GM21619 (cell line): Measurements from ENCODE around the gene EFCAB8.
"Not testable (repeated sequence)": the region's sequence is repeated elsewhere in the genome, so short reads cannot be mapped to it uniquely, and the experiment has no call there.

Experiments
- ATAC-seq: cut with Tn5 transposase; IDR thresholded peaks from one replicate; pipeline ENCODE4 v1.9.1; 2021; ENCODE audit not compliant: unreplicated experiment

EFCAB8 gene

DNA sequence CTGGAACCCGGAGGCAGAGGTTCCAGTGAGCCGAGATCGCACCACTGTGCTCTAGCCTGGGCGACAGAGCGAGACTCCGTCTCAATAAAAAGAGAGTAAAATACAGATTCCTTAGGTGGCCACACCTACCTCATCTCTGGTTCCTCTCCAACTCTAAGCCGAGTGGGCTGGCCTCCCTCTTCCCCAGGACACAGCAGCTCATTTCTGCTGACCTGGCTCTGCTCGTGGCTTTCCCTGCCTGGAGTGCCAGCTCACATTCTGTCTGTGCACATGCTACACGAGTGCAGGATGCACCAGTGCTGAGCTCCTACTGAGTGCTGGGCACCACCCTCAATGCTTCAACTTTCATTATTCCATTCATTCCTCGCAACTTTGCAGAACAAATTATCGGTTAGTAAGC is 28.8 kb downstream of the EFCAB8 start:
- no peak for ATAC-seq

DNA sequence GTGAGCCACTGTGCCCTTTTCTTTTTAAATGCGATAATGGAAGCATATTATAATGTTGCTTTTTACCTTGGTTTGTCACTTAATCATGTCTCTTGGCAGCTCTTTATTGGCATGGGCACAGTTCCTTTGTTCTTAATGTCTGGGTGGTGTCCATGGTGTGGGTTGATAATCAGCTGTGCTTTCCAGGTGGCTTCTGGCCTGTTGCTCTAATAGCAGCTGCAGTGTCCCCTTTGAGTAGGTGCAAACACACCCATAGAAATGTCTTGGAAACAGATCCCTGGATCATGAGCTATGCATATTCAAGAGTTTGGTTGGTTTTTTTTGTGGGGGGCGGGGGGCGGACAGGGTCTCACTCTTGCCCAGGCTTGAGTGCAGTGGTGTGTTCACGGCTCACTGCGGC is 29.9 kb downstream of the EFCAB8 start:
- ATAC-seq, result no peak

DNA sequence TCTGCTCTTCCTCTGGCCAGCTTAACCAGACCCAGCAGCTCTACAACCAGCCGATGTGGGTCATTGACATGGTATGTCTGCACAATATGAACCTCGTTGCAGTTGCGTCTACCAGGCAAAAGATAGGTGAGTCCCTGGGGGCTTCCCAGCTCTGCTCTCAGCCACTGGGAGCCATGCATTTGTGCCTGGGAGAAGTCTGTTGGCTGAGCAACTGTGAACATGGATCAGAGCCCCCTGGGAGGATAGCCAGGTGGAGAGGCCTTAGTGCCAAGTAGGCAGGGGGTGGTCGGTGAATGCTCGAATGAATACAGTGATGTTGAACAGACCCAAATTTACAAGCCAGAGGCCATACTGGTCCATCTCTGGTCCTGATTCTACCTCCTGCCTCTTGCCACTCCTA is 30.6 kb downstream of the EFCAB8 start:
- ATAC-seq, result no peak

DNA sequence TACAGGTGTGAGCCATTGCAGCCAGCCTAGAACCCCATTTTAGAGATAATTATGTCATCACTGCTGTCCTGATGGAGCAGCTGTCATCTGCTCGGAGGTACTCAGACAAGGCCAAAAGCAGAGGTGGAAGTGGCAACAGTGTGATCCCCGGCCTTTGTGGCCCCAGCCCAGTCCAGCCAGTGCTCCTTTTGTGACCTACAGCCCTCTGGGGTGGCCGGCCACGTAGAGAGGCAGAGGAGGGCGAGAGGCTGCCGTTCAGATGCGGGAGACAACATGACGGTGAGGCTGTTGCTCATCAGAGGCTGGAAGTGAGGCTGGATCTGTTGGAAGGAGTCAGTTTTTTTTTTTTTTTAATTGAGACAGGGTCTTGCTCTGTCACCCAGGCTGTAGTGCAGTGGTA is 32.8 kb downstream of the EFCAB8 start:
- ATAC-seq, result no peak

DNA sequence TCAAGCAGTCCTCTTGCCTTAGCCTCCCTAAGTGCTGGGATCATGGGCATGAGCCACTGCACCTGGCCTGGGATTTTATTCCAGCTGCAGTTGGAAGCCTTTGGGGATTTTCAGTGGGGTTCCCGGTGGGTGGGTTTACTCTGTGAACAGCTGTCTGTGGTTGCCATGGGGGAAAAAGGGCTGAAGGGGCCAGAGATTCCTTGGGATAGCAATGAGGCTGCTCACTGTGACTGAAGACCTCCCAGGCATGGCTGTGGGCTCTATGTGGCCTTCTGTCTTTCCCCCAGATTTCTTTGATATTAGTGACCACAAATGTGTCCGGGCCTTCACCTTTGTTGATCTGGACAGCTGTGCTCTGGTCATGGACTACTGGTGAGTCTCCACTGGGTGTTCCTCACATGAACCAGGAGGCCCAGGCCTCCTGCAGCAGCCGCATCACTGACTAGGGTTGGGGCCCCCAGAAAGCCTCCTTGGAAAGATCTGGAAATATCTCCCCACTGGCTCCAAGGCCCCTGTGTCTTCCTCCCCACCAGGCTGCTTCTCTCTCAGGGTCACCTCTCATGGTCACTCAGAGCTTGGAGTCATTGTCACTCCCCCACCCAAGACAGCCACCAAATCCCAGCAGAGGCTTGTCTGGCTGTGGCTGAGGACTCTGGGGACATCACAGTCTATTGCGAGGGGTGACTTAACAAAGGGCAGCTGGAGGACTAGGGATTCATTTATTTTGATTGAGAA is 33.4 kb downstream of the EFCAB8 start:
- ATAC-seq, result no peak

DNA sequence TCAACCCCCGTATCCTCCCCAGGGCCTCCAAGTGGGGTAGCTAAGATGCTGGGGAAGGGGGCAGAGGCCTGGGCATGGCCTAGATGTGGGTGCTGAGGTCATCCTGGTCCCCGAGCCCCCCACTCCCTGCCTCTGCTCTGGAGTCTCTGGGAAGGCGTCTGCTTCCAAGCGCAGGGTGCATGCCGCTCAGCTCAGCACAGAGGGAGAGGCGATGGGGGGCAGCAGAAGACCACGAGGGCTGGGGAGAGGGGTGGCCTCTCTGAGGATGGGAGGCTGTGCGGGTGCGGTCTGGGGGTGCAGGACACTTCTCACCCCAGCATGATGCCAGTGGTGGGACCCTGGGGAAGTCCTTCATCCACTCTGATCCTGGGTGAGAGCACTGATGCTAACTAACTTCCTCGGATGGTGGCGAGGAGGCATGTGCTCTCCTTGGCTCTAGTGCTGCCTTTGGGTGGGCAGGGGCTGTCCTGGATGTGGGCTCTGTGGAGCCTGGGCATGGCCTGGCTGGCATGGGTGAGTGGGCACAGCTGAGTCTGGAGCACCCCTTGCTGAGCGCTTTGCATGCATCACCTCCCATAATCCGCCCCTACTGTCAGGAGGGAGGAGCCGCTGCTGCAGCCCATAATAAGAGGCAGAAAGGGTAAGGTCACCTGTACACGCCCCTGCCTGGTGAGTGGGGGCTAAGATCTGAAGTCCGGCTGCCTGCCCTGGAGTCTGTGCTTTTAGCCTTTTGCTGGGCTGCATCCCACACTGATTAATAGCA is 34.7 kb downstream of the EFCAB8 start:
- no peak for ATAC-seq

DNA sequence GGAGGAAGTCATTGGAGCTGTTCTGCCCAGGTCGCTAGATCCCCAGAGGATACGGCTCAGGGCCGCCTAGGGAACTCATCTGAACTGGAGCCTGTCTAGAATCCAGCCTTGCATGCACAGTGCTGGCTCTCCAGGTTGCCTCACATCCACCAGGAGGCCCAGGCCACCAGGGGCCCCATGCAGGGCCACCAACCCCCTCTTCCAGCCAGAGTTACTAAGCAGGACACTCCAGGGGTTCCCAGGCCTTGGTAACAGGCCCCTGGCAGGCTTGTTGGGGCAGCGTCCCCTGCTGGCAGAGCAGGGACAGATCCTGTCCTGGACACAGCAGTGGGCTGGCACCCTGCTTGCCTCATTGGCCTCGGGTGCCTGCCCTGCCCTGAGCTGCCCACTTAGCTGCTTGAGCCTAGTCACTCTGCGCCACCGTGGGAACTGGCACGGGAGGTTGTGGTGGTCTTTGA is 35.3 kb downstream of the EFCAB8 start:
- no peak for ATAC-seq

DNA sequence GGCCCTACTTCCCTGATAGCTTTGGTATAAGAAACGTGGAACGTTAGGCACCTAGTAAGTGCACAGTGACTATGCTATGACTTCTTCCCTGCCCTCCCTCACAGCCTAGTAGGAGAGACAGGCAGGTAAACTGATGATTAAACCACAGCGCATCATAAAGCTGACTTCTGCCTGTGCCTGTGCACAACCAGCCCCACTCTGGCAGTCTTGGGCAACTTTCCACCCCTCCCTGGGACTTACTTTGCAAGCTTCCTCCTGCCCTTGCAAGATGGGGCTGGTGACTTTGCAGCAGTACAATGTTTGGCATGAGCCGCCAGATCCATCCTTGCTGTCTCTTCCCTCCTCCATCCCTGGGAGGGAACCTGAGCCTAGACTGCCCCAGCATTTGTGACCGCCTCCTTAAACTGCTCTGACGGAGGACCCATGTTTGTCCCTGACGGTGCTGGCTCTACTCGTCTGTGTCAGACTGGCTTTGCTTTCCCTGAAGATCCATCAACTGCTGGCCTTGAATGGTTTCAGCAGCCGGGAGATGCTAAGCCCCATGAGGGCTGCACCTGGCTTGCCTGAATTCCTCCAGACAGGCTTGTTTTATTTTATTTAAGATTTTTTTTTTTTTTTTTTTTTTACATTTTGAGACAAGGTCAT is 36.1 kb downstream of the EFCAB8 start:
- no peak for ATAC-seq

DNA sequence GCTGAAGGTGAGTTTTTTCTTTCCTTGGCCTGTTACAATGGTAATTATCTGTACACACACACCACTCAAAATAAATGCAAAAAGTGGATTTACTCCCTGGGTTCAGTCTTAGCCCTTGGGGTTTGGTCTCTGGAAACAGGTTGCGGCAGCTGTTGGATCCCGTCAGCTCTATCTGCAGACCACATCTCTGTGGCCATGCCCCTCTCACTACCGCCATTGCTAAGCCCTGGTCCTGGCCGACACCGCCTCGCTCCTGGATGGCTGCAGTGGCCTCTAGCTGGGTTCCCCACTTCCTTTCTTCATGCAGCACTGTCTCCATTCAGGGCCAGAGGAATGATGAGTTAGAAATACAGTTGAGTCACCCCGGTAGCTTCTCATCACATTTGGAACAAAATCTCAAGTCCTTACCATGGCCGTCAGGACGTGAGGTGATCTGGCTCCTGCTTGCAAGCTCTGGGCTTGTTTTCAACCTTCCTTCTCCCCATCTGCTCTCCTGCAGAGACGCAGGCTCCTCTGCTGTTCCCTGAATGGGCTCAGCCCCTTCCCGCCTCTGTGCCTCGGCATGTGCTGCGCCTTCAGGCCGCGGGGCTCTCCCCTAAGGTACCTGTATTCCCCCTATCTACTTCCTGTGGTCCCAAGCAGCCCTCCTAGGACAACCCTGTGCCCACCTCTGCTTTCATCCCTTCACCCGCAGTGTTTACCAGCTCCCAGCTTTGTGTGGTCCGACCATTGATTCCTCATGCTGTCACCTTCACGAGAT is 38.0 kb downstream of the EFCAB8 start:
- no peak for ATAC-seq

DNA sequence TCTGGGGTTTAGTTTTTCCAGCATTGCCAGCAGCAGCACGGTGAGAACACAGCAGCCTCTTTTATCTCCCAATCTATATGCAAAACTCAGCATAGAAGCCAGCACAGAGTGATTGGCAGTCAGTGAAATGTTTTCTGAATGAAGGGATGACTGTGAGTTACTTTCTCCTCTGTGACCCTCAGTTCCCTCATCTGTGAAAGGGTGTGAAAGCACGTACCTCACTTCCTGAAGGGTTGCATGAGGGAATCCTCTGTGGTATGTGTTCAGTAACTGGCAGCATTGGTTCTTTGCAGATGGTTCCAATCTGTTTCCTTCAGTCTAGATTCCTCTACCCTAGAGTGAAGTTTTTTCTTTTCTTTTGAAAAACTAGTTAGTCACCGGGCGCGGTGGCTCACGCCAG is 40.0 kb downstream of the EFCAB8 start:
- no peak for ATAC-seq

DNA sequence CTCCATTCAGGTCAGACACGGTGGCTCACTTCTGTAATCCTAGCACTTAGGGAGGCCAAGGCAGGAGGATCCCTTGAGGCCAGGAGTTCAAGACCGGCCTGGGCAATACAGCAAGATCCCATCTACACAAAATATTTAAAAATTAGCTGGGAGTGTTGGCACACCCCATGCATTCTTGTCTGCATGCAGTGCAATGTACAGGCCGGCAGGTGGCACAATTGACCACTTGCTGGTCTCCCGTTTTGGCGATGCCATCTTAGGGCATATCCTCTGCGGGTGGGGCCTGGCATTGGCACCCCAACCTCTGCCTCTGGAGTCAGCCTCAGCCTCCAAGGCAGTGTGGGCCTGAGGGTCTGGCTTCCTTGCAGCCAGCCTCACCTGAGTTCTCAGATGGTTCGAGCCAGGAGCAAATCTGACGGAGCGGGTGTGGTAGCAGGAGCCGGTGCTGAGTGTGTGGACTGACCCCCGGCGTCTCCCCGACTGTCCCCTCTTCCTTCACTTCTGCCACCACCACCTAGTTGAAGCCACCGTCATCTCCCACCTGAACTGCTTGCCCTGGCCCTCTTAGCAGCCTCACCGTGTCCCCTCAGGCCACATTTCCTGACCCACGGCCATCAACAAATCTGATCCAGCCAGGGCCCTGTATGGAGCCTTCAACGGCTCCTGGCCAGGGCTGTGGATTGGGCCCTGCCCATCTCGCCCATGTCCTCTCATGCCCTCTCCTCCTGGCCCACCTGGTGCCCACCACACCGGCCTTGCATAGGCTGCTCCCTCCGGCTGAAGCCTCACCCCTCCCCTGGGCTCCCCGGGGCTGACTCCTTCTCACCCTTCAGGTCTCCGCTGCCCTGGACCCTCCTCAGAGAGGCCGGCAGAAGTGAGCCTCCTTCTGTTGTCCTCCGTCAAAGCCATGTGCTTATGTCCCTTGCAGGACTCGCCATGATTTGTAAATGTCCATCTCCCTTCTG is 44.0 kb downstream of the EFCAB8 start:
- ATAC-seq, result no peak

DNA sequence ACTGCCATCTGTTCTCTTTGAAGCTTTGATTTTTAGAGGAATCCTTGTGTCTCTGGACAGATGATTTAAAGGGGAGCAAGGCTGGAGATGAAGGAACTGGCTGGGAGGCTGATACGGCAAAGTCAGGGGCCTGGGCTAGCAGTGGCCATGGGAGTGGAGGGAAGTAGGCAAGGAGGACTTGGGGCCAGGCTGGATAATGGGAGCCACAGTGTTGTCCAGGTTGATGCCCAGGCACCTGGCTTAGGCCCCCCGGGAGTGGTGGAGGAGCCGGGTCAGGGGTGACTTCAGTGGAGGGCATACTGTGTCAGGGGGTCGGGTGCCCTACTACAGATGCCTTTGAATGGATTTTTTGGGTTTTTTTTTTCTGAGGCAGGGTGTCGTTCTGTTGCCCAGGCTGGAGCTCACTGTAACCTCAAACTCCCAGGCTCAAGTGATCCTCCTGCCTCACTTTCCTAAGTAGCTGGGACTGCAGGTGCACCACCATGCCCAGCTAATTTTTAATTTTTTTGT is 45.0 kb downstream of the EFCAB8 start:
- ATAC-seq, result no peak

DNA sequence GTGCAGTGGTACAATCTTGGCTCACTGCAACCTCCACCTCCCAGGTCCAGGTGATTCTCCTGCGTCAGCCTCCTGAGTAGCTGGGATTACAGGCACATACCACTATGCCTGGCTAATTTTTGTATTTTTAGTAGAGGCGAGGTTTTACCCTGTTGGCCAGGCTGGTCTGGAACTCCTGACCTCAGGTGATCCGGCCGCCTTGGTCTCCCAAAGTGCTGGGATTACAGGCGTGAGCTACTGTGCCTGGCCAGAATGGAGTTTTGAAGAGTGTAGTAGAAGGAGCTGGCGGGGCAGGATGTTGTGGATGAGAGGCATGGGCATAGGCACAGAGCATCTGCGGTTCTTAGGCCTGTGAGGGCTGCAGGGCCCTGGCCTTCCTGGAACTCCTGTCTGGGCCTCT is 46.0 kb downstream of the EFCAB8 start:
- not testable (repeated sequence) for ATAC-seq

DNA sequence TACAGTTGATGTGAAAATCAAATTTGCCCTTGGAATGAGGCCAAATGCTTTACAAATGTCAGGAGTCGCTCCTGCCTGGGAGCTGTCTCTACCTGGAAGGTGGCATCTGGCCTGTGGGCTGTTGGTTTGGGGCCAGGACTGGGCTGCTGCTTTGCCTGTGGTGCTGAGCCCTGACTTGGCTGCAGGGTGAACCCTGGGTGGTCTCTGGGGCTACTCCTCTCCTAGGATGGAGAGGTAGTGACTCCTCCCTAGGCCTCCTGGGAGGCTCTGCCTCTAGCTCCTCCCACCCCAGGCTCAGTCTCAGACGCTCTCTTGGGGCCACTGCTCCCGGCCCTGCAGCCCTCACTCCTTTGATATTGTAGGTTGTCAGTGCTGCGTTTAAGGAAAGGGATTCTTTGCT is 47.5 kb downstream of the EFCAB8 start:
- no peak for ATAC-seq

DNA sequence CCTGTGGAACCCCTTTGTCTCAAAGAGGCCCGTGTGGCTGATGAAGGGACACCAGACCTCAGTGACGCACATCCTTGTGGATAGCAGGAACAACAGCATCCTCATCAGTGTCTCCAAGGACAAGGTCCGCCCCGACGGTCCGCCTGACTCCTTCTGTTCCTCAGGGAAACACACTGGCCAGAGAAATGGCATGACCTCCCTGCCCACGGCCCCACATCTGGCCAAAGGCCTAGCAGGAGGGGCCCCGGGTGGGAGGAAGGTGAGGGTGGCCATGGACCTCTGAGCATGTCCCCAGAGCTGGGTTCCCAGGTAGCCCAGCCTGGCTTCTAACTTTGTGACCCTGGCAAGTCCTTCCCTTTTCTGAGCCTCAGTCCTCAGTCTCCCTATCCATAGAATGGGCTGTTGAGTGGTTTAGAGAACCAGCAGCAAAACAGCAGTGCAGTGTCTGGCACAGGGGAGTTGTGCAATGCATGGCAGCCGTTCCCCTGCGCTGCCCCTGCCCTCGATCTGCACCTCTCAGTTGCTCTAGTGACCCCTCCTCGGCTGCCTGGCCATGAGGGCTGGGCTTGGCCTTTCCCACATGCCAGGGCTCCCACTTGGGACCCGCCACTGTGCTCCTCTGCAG is 48.3 kb downstream of the EFCAB8 start:
- ATAC-seq, result no peak

DNA sequence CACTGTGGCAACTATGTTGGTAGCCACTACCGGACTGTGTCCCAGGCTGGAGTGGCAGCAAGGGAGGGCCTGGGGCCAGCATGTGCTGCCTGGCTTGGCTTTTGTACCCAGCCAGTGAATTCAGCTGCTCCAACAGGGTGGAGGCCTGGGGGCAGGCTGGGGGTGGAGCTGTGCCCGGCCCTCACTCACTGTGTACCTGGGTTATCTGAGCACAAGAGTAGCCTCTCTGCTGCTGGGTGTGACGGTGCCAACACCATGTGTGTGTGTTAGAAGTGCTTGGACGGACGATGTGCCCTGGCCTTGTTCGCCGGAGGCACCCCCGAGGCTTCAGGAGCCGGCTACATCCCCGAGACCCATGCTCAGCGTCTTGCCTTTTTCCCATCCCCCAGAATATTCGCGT is 49.2 kb downstream of the EFCAB8 start:
- ATAC-seq, result no peak

DNA sequence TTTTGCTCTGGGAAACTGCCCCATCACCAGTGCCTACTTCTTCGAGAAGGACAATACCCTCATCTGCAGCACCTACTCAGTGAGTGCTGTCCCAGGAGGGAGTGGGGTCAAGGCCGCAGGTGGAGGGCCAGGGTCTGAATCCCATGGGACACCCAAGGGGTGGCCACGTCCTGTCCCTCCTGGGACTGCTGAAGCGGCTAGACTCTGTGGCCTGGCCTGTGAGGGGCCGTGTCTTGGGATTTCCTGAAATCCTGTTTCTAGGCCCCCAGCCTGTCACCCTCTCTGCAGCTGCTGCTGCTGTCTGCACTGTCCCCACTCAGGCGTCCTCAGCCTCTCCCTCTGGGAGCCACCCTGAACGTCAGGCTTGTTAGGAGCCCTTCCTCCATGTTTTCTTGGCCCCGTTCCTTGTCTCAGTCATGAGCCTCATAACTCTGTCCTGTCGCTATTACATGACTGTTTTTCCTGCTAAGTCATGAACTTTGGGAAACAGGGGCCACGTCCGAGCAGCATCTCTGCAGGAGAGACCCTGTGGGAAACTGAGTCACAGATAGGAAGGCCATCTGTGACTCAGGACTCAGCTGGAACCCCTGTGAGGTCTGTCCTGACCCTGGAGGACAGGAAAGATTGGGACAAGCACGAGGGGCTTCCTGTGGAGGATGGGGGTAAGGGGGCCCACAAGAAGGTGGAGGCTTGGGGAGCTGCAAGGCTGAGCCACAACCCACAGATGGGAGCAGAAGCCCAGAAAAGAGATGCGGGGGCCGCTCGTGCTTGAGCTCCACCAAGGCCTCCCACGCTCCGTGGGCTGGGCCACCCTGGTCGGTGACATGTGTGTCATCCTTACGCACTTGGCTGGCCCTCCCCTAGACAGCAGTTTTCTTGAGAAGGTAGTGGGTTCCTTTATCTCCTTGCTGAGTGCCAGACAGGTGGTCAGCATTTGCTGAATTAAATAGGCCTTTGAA is 49.9 kb downstream of the EFCAB8 start:
- ATAC-seq, result no peak

DNA sequence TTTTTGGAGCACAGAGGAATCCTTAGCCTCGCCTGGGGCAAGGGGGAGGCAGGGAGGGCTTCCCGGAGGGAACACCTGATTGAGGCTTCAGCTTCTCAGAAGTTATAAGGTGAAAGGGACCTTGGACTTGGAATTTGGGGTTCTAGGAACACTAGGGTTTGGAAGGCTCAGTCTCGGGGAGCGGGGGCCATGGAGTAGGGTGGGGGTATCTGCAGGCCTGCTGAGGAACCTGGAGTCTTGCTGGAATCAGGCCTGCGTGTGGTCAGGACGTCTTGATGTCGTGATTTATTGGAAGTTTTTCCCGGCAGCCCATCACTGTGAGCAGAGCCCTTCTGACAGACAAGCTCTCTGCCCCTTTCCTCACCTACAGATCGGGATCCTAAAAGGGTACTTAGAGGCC is 50.7 kb downstream of the EFCAB8 start:
- ATAC-seq, result no peak
